IMR-90 (cell line): ENCODE measurements around the gene PPHLN1. TPM values are rescaled to one million over a fixed set of nuclear protein-coding genes. Genes with fewer than 3 reads are reported as not detected.

Source experiments
- ATAC-seq: fragments of 200-7000 bp; cut with Tn5 transposase; 2 replicates; pipeline ENCODE4 v1.9.1; 2020; ENCODE audit warnings: low read depth, mild to moderate bottlenecking, moderate library complexity
- BruUV-seq: library from RNA; stranded (reverse); fragments of 400-500 nt; replicated peaks from 2 replicates; lab custom pipeline; 2021; lab: Mats Ljungman, UMichigan
- CTCF ChIA-PET: fragments of 300-600 bp; formaldehyde crosslinking; extraction: SDS; loops from one replicate; lab custom pipeline; 2021; ENCODE audit warnings: antibody characterized with exemption; lab: Yijun Ruan, JAX
- POLR2A ChIA-PET: fragments of 300-600 bp; sonication (Branson Sonifier 250); formaldehyde crosslinking; loops from one replicate; lab custom pipeline; 2022; ENCODE audit warnings: antibody characterized with exemption; ENCODE audit not compliant: unreplicated experiment; lab: Charles Lee
- DNase-seq: peaks from one replicate; pipeline ENCODE4 v3.0.0; 2013
- H2AFZ ChIP-seq: replicated peaks from 2 replicates; pipeline ENCODE3; 2013; ENCODE audit warnings: low read length, mild to moderate bottlenecking; ENCODE audit not compliant: poor library complexity
- H2AK5ac ChIP-seq: 2 replicates; pipeline ENCODE4 v1.6.1; 2013; ENCODE audit warnings: low read depth, low read length, inconsistent platforms
- H2AK9ac ChIP-seq: replicated peaks from 2 replicates; pipeline ENCODE3; 2013; ENCODE audit warnings: mild to moderate bottlenecking, low read depth, low read length, moderate library complexity; ENCODE audit not compliant: poor library complexity
- H2BK120ac ChIP-seq: 2 replicates; pipeline ENCODE4 v1.6.1; 2013; ENCODE audit warnings: low read depth, low read length, inconsistent platforms
- H2BK15ac ChIP-seq: 3 replicates; pipeline ENCODE4 v1.6.1; 2013; ENCODE audit warnings: low read depth, low read length, inconsistent platforms
- H2BK20ac ChIP-seq: 2 replicates; pipeline ENCODE4 v1.6.1; 2013; ENCODE audit warnings: low read depth, mild to moderate bottlenecking, inconsistent platforms, low read length, moderate library complexity
- H2BK5ac ChIP-seq: 2 replicates; pipeline ENCODE4 v1.6.1; 2013; ENCODE audit warnings: mild to moderate bottlenecking, low read depth, low read length, inconsistent platforms; ENCODE audit not compliant: poor library complexity, severe bottlenecking
- H3K14ac ChIP-seq: replicated peaks from 2 replicates; pipeline ENCODE4 v1.6.1; 2013; ENCODE audit warnings: low read depth, low read length, inconsistent platforms
- H3K18ac ChIP-seq: 2 replicates; pipeline ENCODE4 v1.6.1; 2013; ENCODE audit warnings: low read depth, low read length, control low read depth
- H3K23ac ChIP-seq: 2 replicates; pipeline ENCODE4 v1.6.1; 2013; ENCODE audit warnings: low read depth, low read length, inconsistent platforms
- H3K27ac ChIP-seq: 2 replicates; pipeline ENCODE4 v1.5.1; 2013; ENCODE audit warnings: mild to moderate bottlenecking, control low read depth, low read length; ENCODE audit not compliant: insufficient read depth
- H3K27me3 ChIP-seq: 2 replicates; pipeline ENCODE4 v1.6.1; 2013; ENCODE audit warnings: low read length; ENCODE audit not compliant: control insufficient read depth, insufficient read depth
- H3K36me3 ChIP-seq: 2 replicates; pipeline ENCODE4 v1.6.1; 2013; ENCODE audit warnings: low read length, mixed read lengths; ENCODE audit not compliant: control insufficient read depth, insufficient read depth
- H3K4ac ChIP-seq: 2 replicates; pipeline ENCODE4 v1.6.1; 2013; ENCODE audit warnings: low read depth, low read length, inconsistent platforms
- H3K4me1 ChIP-seq: 2 replicates; pipeline ENCODE4 v1.6.1; 2013; ENCODE audit warnings: low read length, mixed read lengths; ENCODE audit not compliant: control insufficient read depth, insufficient read depth
- H3K4me2 ChIP-seq: 2 replicates; pipeline ENCODE4 v1.6.1; 2013; ENCODE audit warnings: low read depth, mild to moderate bottlenecking, control low read depth, low read length, moderate library complexity
- H3K4me3 ChIP-seq: 2 replicates; pipeline ENCODE4 v1.5.1; 2013; ENCODE audit warnings: low read depth, mild to moderate bottlenecking, control low read depth, low read length, moderate library complexity; ENCODE audit not compliant: insufficient read depth
- H3K56ac ChIP-seq: 2 replicates; pipeline ENCODE4 v1.6.1; 2013; ENCODE audit warnings: low read length, inconsistent platforms; ENCODE audit not compliant: insufficient read depth; ENCODE audit errors: extremely low read depth
- H3K79me1 ChIP-seq, 2 experiments: 2 replicates each; pipeline ENCODE4 v1.6.1; 2013; ENCODE audit warnings: low read length in 2 of 2, inconsistent platforms in 1 of 2, low read depth in 1 of 2
- H3K9ac ChIP-seq: 2 replicates; pipeline ENCODE4 v1.6.1; 2013; ENCODE audit warnings: low read depth, low read length, control low read depth
- H3K9me1 ChIP-seq: 2 replicates; pipeline ENCODE4 v1.6.1; 2013; ENCODE audit warnings: low read length, inconsistent platforms; ENCODE audit not compliant: insufficient read depth
- H3K9me3 ChIP-seq: 2 replicates; pipeline ENCODE4 v1.6.1; 2013; ENCODE audit warnings: low read length; ENCODE audit not compliant: control insufficient read depth, insufficient read depth
- H4K20me1 ChIP-seq: 2 replicates; pipeline ENCODE4 v1.6.1; 2013; ENCODE audit warnings: low read length, inconsistent platforms; ENCODE audit not compliant: insufficient read depth
- H4K5ac ChIP-seq: 2 replicates; pipeline ENCODE4 v1.6.1; 2013; ENCODE audit warnings: mild to moderate bottlenecking, low read depth, low read length, control low read depth
- H4K8ac ChIP-seq, 2 experiments: 2 replicates each; pipeline ENCODE4 v1.6.1; 2013; ENCODE audit warnings: low read depth in 2 of 2, low read length in 2 of 2, control low read depth in 1 of 2, inconsistent platforms in 1 of 2
- H4K91ac ChIP-seq: 2 replicates; pipeline ENCODE4 v1.6.1; 2013; ENCODE audit warnings: low read depth, low read length, inconsistent platforms; ENCODE audit not compliant: insufficient read depth
- CTCF ChIP-seq: conservative IDR thresholded peaks from 2 replicates; pipeline ENCODE4 v1.5.1; 2012; ENCODE audit warnings: mild to moderate bottlenecking, low read depth, low read length, improper control_type of control experiment
- MAZ ChIP-seq: IDR thresholded peaks from 2 replicates; pipeline ENCODE4 v1.6.1; 2012; ENCODE audit warnings: low read depth, mild to moderate bottlenecking, low read length, improper control_type of control experiment, moderate library complexity, borderline replicate concordance
- USF2 ChIP-seq: fragments of 150-350 bp; IDR thresholded peaks from 2 replicates; pipeline ENCODE4 v1.6.1; 2017; ENCODE audit warnings: mild to moderate bottlenecking, antibody characterized with exemption, low read length, low read depth
- WGBS, 2 experiments: methylation state at CpG; one replicate each; pipeline versions ENCODE4 v1.1.5 to v1.1.7; 2013; ENCODE audit warnings: missing lambda C conversion rate in 2 of 2; ENCODE audit not compliant: insufficient read length in 1 of 2; ENCODE audit errors: extremely low coverage in 2 of 2; 5-methylcytosine and 5-hydroxymethylcytosine counted together
- dilution Hi-C: fragments of 300-500 bp; cut with HindIII; formaldehyde crosslinking; loops from one replicate; pipeline ENCODE4 v1.14.3; 2018; ENCODE audit warnings: low sequenced_read_pairs; ENCODE audit not compliant: unreplicated experiment
- in situ Hi-C: fragments of 300-500 bp; cut with MboI; formaldehyde crosslinking; loops from 3 replicates; pipeline ENCODE4 v1.14.3; 2019; ENCODE audit warnings: low sequenced_read_pairs, inconsistent platforms, mixed read lengths
- intact Hi-C: fragments of 100-400 bp; cut with micrococcal nuclease; formaldehyde crosslinking; loops from 2 replicates; pipeline ENCODE4 v1.10.0; 2022
- polyA plus RNA-seq, 3 experiments: library from polyadenylated mRNA; depleted of rRNA; stranded (reverse); fragments of >200 nt; gene quantifications; 2 replicates each; pipeline ENCODE4 v1.2.3, GENCODE V29; 2012; ENCODE audit warnings: low replicate concordance in 1 of 3
- total RNA-seq: library from RNA; depleted of rRNA; stranded (reverse); fragments of >200 nt; gene quantifications from 2 replicates; pipeline ENCODE4 v1.2.3, GENCODE V29; 2012

PPHLN1 gene
- total and polyA plus RNA-seq, 2 of the 4 experiments (the other 2 are of a cell fraction), result 50.7 to 54.3 TPM

- TF ChIP-seq MAZ (no peak), USF2 (no peak), CTCF (no peak)
- no peak overlapping the region for H2AFZ ChIP-seq
- H3K18ac ChIP-seq, result no peak overlapping the region
- 0 out of 2 replicates have a peak, but pooled peaks cover 2% of the 10 kb centered on the region for H3K4me1 ChIP-seq
- dilution Hi-C loops (no loop called here), intact Hi-C loops (no loop called here), in situ Hi-C loops (no loop called here)
- POLR2A ChIA-PET, result no interaction called here
- WGBS, 2 experiments, result no CpG with 5 or more reads among the region's 1 CpG
- H4K20me1 ChIP-seq, result no peaks in the 10 kb centered on the region
- H3K14ac ChIP-seq, result no peak overlapping the region
- no peak overlapping the region for H2AK9ac ChIP-seq
- no peak overlapping the region for H3K4ac ChIP-seq
- no peak overlapping the region for H3K4me2 ChIP-seq
- DNase-seq (no peak), ATAC-seq (no peak)
- no peak overlapping the region for H2AK5ac ChIP-seq
- H3K9me1 ChIP-seq, result 0 out of 2 replicates have a peak, but pooled peaks cover 5% of the 10 kb centered on the region
- H2BK20ac ChIP-seq, result no peak overlapping the region
- no peak overlapping the region for H4K8ac ChIP-seq
- CTCF ChIA-PET, result no interaction called here
- H2BK120ac ChIP-seq, result no peak overlapping the region
- H3K23ac ChIP-seq, result no peak overlapping the region
- no peak overlapping the region for H4K91ac ChIP-seq
- peaks cover 0 to 8% of the 10 kb centered on the region in 2 experiments; a peak in 3 of 4 replicates for H3K79me1 ChIP-seq
- H3K27ac ChIP-seq, result no peak overlapping the region
- H3K9me3 ChIP-seq, result no peaks in the 10 kb centered on the region
- no peaks in the 10 kb centered on the region for H3K36me3 ChIP-seq
- H2BK5ac ChIP-seq, result no peak overlapping the region
- BruUV-seq, result no TSS peak
- no peaks in the 10 kb centered on the region for H3K27me3 ChIP-seq
- H4K5ac ChIP-seq, result no peak overlapping the region
- H2BK15ac ChIP-seq, result no peak overlapping the region
- H3K9ac ChIP-seq, result no peak overlapping the region
- no peak overlapping the region for H3K4me3 ChIP-seq
- H3K56ac ChIP-seq, result no peak overlapping the region
Observed at GRCh38 chr12:42410340-42410739, 84.4 kb downstream of the PPHLN1 start.
